HG03558 (cell line): ENCODE data around the gene CXorf38.

Experiments
- ATAC-seq: cut with Tn5 transposase; IDR thresholded peaks from one replicate; pipeline ENCODE4 v1.9.1; 2021; ENCODE audit warnings: moderate number of reproducible peaks; ENCODE audit not compliant: unreplicated experiment; ENCODE audit errors: extremely low read depth

Gene CXorf38

GRCh38 chrX:40647307-40648197, at the start of gene CXorf38:
Gene CXorf38 (minus strand): TSS chrX:40647561. CDS start chrX:40647520, 41 bp downstream.
- ATAC-seq, result peak; percentile 58

DNA sequence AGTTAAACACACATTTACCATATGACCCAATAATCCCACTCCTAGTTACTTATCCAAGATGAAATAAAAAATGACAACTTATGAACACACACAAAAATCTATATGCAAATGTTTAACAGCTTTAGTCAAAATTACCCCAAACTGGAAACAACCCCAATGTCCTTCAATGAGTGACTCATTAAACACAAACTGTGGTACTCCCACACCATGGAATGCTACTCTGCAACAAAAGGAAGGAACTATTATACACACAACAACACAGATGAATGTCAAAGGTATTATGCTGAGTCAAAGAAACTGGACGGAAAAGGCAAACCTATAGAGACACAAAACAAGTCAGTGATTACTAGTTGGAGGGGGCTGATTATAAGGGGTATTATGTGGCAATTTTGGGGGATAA, 47.4 kb upstream of the CXorf38 start:
- ATAC-seq, result no peak

- ATAC-seq, result no peak
These were observed 41.6 kb upstream of the CXorf38 start for GRCh38 chrX:40688929-40689328.

GRCh38 chrX:40687169-40687568, 39.8 kb upstream of the CXorf38 start:
- ATAC-seq, result no peak

DNA sequence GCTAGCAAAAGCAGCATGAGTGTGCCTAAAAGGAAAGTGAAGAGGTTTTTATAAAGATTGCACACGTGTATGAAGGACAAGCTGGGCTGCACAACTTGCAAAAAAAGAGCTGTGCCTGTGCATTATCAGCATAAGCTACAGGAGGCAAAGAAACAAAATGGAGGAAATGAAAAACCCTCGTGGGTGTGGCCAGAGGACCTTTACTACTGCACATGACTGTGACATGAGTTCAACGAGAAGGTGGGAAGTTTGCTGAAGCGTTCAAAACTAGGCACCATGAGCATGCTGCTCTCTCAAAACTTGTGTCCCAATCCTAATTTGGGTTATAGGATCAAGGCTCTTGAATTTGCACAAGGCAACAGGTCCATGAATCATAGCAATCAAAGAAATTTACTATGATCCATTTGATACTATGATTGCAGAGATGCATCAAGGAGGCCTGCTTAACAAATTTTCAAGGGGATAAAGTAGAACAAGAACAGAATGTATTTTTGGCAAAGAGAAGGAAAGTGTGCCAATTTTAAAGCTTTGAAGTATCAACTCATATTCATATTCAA, 38.1 kb upstream of the CXorf38 start:
- no peak for ATAC-seq

- ATAC-seq, result no peak
These were observed 36.7 kb upstream of the CXorf38 start for GRCh38 chrX:40684092-40684491.

GRCh38 chrX:40683245-40683644, 35.9 kb upstream of the CXorf38 start:
- ATAC-seq, result no peak

DNA sequence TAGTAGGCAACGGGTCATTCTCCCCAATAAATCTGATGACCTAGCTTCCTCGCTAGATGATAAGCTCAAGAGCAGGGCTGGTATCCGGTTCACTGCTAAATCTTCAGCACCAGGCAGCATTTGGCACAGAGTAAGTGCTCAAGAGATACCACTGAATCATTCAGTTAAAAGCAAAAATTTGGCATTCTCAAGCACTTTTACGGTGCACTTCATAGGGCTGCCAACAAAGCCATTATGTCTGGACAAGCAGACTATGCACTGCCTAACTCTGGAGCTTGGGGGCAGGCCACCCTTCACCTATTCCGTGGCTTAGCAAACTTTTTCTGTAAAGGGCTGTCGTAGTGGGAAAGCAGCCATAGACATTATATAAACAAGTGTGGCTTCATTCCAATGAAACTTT, 23.8 kb upstream of the CXorf38 start:
- ATAC-seq, result no peak

DNA sequence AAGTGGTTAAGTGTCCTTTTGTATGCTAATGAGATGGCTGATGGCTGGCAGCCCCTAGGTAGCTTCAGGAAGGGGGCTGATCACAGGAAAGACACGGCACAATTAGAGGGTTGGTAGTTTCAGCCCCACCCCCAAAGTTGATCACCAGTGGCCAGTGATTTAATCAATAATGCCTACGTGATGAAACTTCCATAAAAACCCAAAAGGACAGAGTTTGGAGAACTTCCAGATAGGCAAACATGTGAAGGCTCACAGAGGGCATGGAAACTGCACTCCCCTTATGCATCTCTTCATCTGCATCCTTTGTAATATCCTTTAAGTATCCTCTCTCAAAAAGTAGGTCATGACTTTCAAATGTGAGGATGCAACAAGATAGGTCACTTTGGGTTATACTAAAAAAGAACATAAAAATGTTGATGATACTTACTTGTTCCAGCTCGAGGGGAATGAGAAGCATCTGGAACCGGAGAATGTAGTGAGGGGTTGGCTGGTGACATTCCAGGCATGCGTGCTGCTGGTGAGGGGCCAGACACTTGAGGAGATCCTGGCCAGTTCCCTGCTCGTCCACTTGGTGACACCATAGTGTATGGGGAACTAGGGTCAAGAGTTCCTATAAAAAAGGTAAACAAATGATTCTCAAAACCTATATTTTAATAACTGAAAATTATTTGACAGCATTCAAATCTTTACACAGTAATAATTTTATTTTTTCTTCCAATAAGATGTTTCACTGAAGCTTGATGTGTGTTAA, 16.7 kb upstream of the CXorf38 start:
- no peak for ATAC-seq

- ATAC-seq, result no peak
These were observed 15.8 kb upstream of the CXorf38 start for GRCh38 chrX:40663078-40663740.

DNA sequence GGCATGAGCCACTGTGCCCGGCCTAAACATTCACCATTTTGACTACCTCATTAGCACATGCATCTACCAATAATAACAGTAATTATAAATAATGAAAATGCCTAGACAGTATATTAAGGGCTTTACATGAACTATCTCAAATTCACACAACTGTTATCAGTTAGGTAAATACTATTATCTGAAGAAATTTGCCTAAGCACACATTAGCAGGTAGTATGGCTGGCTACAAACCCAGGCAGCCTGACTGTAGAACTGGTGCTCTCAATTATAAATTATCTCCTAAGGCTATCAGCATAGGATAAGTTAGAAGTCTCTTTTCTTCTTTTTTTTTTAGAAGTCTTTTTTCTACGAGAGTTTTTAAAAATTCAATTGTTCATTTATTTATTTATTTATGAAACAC, 14.1 kb upstream of the CXorf38 start:
- ATAC-seq, result no peak

GRCh38 chrX:40660381-40660780, 13.0 kb upstream of the CXorf38 start:
- no peak for ATAC-seq

GRCh38 chrX:40653535-40653934, 6.2 kb upstream of the CXorf38 start:
- no peak for ATAC-seq

- ATAC-seq, result no peak
These were observed 5.3 kb upstream of the CXorf38 start for GRCh38 chrX:40652664-40653063.

DNA sequence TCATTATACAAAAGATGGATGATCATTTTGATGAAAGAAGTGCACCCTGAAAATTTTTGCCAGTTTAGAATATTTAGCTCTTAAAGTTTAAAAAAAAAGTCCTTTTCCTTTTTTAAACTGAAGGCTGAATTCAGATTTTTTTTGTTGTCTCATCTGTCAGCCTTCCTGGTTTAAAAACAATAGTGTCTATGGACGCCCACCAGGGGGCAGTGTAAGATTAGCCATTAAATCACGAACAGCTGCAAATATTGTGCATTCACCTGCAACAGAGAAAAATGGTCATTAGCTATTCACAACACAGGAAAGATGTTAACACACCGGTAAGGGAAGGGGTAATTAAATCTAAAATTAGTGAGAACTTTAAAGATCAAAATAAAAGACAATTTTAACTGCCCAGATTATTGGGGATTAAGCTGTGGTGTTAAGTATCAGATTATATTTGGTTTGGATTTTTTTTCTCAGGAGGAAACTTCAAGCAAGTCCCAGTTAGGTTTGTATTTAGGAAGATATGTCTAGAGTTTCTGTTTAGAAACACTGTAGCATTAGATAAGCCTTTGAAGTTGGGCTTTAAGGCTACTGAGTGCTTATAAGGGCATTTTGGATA, 4.4 kb upstream of the CXorf38 start:
- ATAC-seq, result no peak

DNA sequence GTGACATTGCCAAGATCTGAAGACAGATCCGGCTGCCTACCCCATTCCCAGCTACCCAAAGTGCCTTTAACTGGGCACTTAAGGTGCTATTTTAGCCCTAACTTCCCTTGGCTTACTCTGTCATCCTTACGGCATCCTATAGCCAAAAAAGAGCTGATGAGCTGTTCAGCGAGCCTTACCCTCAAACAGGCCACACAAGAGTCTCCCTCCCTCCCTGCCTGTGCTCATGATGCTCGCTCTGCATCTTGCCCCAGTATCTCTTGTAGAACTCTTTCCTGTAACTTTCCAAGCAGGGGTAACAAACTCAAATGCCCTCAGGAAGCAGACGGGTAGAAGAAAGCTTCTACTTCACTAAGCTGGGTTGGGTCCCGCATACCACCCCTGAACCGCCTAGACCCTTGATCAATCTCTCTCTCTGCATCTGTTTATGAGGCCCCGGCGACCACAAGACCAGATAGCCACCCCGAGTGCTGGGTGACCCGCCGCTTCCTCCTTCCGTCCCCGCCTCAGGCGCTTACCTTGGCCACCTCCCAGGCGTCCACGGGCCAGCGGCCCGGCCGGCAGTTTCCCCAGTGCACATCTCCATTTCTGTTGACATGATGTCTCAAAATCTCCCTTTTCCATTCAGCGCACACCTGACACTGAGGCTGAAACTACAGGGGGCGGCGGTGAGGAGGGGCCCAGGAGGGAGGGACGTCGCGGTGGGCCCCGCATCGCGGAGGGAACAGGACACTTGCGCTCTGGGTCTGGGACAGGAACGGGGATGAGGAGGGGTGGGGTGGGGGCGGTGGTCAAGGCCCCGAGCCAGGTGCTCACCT, 663 bp downstream of the CXorf38 start:
- ATAC-seq, result no peak

GRCh38 chrX:40644821-40645358, 2.5 kb downstream of the CXorf38 start:
- ATAC-seq, result no peak

- no peak for ATAC-seq
These were observed 3.2 kb downstream of the CXorf38 start for GRCh38 chrX:40644176-40644575.

- ATAC-seq, result no peak
These were observed 9.7 kb downstream of the CXorf38 start for GRCh38 chrX:40637687-40638086.
